ENCODE results near the gene SLX4. TPM values are rescaled to one million over a fixed set of nuclear protein-coding genes. Genes with fewer than 3 reads are reported as not detected.

The SLX4 gene
- total RNA-seq, 1 donor from 2014 or later: 5.1 TPM

- no peaks in the 10 kb centered on the region for H3K27me3 ChIP-seq
- peak; percentile 63 for DNase-seq
- no peak overlapping the region for H3K27ac ChIP-seq
- intact Hi-C loops (cut with DNase I): no loop called here
- no peaks in the 10 kb centered on the region for H3K9me3 ChIP-seq
- ATAC-seq: no peak
- no peak overlapping the region for H3K4me3 ChIP-seq
- peaks cover 8% of the 10 kb centered on the region for H3K4me1 ChIP-seq
- no peak for TF ChIP-seq CTCF (IDR thresholded peaks at IDR 0.05)
- peaks cover 4% of the 10 kb centered on the region for H3K36me3 ChIP-seq
Observed at GRCh38 chr16:3596101-3596861, 15.1 kb downstream of the SLX4 start.

GRCh38 chr16:3595521-3596021 lies 15.8 kb downstream of the SLX4 start:
- TF ChIP-seq CTCF (IDR thresholded peaks at IDR 0.05): no peak
- Histone ChIP-seq H3K36me3 (no peaks in the 10 kb centered on the region), H3K9me3 (no peaks in the 10 kb centered on the region), H3K27me3 (no peaks in the 10 kb centered on the region), H3K4me1 (peaks cover 13% of the 10 kb centered on the region), H3K4me3 (no peak overlapping the region), H3K27ac (no peak overlapping the region)
- ATAC-seq (no peak), DNase-seq (peak; percentile 62)
- intact Hi-C loops (cut with DNase I): no loop called here

GRCh38 chr16:3595110-3595486 lies 16.3 kb downstream of the SLX4 start:
- no peak for DNase-seq

GRCh38 chr16:3594316-3595109 lies 16.9 kb downstream of the SLX4 start:
- intact Hi-C loops (cut with DNase I): no loop called here
- H3K36me3 ChIP-seq: no peaks in the 10 kb centered on the region
- peaks cover 20% of the 10 kb centered on the region for H3K4me1 ChIP-seq
- TF ChIP-seq CTCF (IDR thresholded peaks at IDR 0.05): no peak
- ATAC-seq (no peak), DNase-seq (peak; percentile 50)
- H3K27me3 ChIP-seq: no peaks in the 10 kb centered on the region
- H3K27ac ChIP-seq: no peak overlapping the region
- no peaks in the 10 kb centered on the region for H3K9me3 ChIP-seq
- H3K4me3 ChIP-seq: no peak overlapping the region

More at GRCh38 chr16:3595110-3595486, 16.3 kb downstream of the SLX4 start:
- Histone ChIP-seq H3K36me3 (no peaks in the 10 kb centered on the region), H3K4me1 (peaks cover 15% of the 10 kb centered on the region), H3K9me3 (no peaks in the 10 kb centered on the region), H3K4me3 (no peak overlapping the region), H3K27ac (no peak overlapping the region), H3K27me3 (no peaks in the 10 kb centered on the region)
- TF ChIP-seq CTCF (IDR thresholded peaks at IDR 0.05): no peak
- intact Hi-C loops (cut with DNase I): no loop called here
- no peak for ATAC-seq

GRCh38 chr16:3592559-3592958 lies 18.8 kb downstream of the SLX4 start:
- Histone ChIP-seq H3K27me3 (no peaks in the 10 kb centered on the region), H3K4me1 (peaks cover 21% of the 10 kb centered on the region), H3K4me3 (no peak overlapping the region), H3K36me3 (no peaks in the 10 kb centered on the region), H3K9me3 (no peaks in the 10 kb centered on the region), H3K27ac (no peak overlapping the region)
- DNase-seq (peak; percentile 42), ATAC-seq (no peak)
- intact Hi-C loops (cut with DNase I): no loop called here
- no peak for TF ChIP-seq CTCF (IDR thresholded peaks at IDR 0.05)

All from upper lobe of right lung (tissue), 1 donor.